SU-DHL-6 (cell line): ENCODE data around the gene ST7.

Source experiments
- H2AFZ ChIP-seq: fragments of 200-600 bp; sonication (generic); 2 replicates; pipeline ENCODE4 v1.6.1; 2014; ENCODE audit warnings: low read depth, mild to moderate bottlenecking, moderate library complexity, mixed read lengths, antibody characterized with exemption, low read length; ENCODE audit not compliant: severe bottlenecking
- H3F3A ChIP-seq: fragments of 200-600 bp; shearing (Covaris generic); 2 replicates; pipeline ENCODE4 v1.6.0; 2016; ENCODE audit warnings: antibody characterized with exemption, mild to moderate bottlenecking; ENCODE audit not compliant: insufficient read depth
- H3K27ac ChIP-seq: fragments of 200-600 bp; sonication (generic); 2 replicates; pipeline ENCODE4 v1.5.1; 2016; ENCODE audit warnings: low read depth, mild to moderate bottlenecking, low read length, moderate library complexity, mixed read lengths
- H3K27me3 ChIP-seq: fragments of 200-600 bp; sonication (generic), shearing (Covaris generic); 2 replicates; pipeline ENCODE4 v1.6.0; 2014; ENCODE audit warnings: mild to moderate bottlenecking, low read length
- H3K36me3 ChIP-seq: fragments of 200-600 bp; sonication (generic); 2 replicates; pipeline ENCODE4 v1.6.1; 2014; ENCODE audit warnings: mild to moderate bottlenecking, low read length, mixed read lengths
- H3K4me2 ChIP-seq: fragments of 300-600, 200-600 bp; shearing (Covaris generic), sonication (generic); 2 replicates; pipeline ENCODE4 v1.6.0; 2014; ENCODE audit warnings: low read length, low read depth, mild to moderate bottlenecking; ENCODE audit not compliant: poor library complexity, severe bottlenecking
- H3K4me3 ChIP-seq: fragments of 200-600 bp; sonication (generic); 2 replicates; pipeline ENCODE4 v1.5.1; 2014; ENCODE audit warnings: antibody characterized with exemption, low read length, mild to moderate bottlenecking, mixed read lengths; ENCODE audit not compliant: insufficient read depth, poor library complexity, severe bottlenecking
- H3K79me2 ChIP-seq: fragments of 200-600 bp; sonication (generic); 2 replicates; pipeline ENCODE4 v1.6.1; 2014; ENCODE audit warnings: mild to moderate bottlenecking, low read length, moderate library complexity; ENCODE audit not compliant: insufficient read depth
- H3K9ac ChIP-seq: fragments of 200-600 bp; sonication (generic); 2 replicates; pipeline ENCODE4 v1.7.0; 2014; ENCODE audit warnings: mild to moderate bottlenecking, low read length
- H3K9me2 ChIP-seq: fragments of 200-600 bp; sonication (generic); replicated peaks from 2 replicates; pipeline ENCODE4 v1.6.1; 2014; ENCODE audit warnings: low read length; ENCODE audit not compliant: insufficient read depth
- H3K9me3 ChIP-seq: fragments of 200-600 bp; sonication (generic); 2 replicates; pipeline ENCODE4 v1.6.1; 2014; ENCODE audit warnings: low read length, mixed read lengths; ENCODE audit not compliant: insufficient read depth
- H4K20me1 ChIP-seq: fragments of 200-600 bp; sonication (generic); 2 replicates; pipeline ENCODE4 v1.6.1; 2014; ENCODE audit warnings: low read depth, mild to moderate bottlenecking, antibody characterized with exemption, low read length, moderate library complexity, mixed read lengths
- CTCF ChIP-seq: fragments of 200-600 bp; sonication (generic); IDR thresholded peaks from one replicate; pipeline ENCODE4 v1.5.1; 2017; ENCODE audit warnings: antibody characterized with exemption, mild to moderate bottlenecking, low read length, moderate library complexity; ENCODE audit not compliant: insufficient read depth, poor library complexity, severe bottlenecking
- EZH2phosphoT487 ChIP-seq: fragments of 200-600 bp; sonication (generic), shearing (Covaris generic); conservative IDR thresholded peaks from 2 replicates; pipeline ENCODE4 v1.6.1; 2018; ENCODE audit warnings: mild to moderate bottlenecking, antibody characterized with exemption, low read length, moderate library complexity, mixed read lengths

Gene ST7

DNA sequence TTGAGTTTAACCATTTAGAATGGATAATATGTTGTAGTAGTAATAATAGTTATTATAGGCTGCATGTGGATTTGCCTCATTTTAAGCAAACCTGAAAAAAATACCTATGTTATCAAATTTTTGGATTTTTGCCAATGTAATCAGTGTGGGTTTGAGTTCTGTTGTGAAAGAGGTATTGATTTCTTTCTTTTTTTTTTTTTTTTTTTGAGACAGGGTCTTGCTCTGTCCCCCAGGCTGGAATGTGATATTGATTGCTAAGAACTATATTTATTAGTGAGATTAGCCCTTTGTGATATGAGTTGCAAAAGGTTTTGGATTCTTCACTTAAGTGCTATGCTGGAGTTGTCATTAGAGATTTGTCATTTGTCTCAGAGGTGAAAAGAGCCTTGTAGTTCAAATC is 124.4 kb downstream of the ST7 start:
- no peak overlapping the region for H3K4me3 ChIP-seq
- TF ChIP-seq CTCF (no peak), EZH2phosphoT487 (no peak)
- no peaks in the 10 kb centered on the region; the same call in 1 of the 2 replicates for H3K9me3 ChIP-seq
- H3K4me2 ChIP-seq: no peak overlapping the region
- H4K20me1 ChIP-seq: no peaks in the 10 kb centered on the region
- no peaks in the 10 kb centered on the region for H3F3A ChIP-seq
- no peak overlapping the region for H2AFZ ChIP-seq
- no peaks in the 10 kb centered on the region for H3K9me2 ChIP-seq
- no peaks in the 10 kb centered on the region for H3K36me3 ChIP-seq
- no peaks in the 10 kb centered on the region for H3K79me2 ChIP-seq
- H3K27ac ChIP-seq: no peak overlapping the region
- H3K9ac ChIP-seq: no peak overlapping the region
- H3K27me3 ChIP-seq: no peaks in the 10 kb centered on the region

- no peaks in the 10 kb centered on the region for H3K9me2 ChIP-seq
- no peak overlapping the region for H3K27ac ChIP-seq
- no peaks in the 10 kb centered on the region for H3K79me2 ChIP-seq
- H3F3A ChIP-seq: no peaks in the 10 kb centered on the region
- H3K4me3 ChIP-seq: no peak overlapping the region
- no peaks in the 10 kb centered on the region for H3K27me3 ChIP-seq
- no peaks in the 10 kb centered on the region for H3K36me3 ChIP-seq
- H4K20me1 ChIP-seq: no peaks in the 10 kb centered on the region
- TF ChIP-seq EZH2phosphoT487: no peak
- no peak for TF ChIP-seq CTCF
- H2AFZ ChIP-seq: no peak overlapping the region
- no peak overlapping the region for H3K4me2 ChIP-seq
- no peaks in the 10 kb centered on the region for H3K9me3 ChIP-seq
- H3K9ac ChIP-seq: no peak overlapping the region
These were observed 129.3 kb downstream of the ST7 start for GRCh38 chr7:117082647-117083046.

GRCh38 chr7:117083648-117084047 is 130.3 kb downstream of the ST7 start:
- Histone ChIP-seq H3K4me3 (no peak overlapping the region), H3K9me3 (no peaks in the 10 kb centered on the region), H4K20me1 (no peaks in the 10 kb centered on the region), H3K36me3 (no peaks in the 10 kb centered on the region), H3K4me2 (no peak overlapping the region), H3K27ac (no peak overlapping the region), H3K79me2 (no peaks in the 10 kb centered on the region), H3K27me3 (no peaks in the 10 kb centered on the region), H2AFZ (no peak overlapping the region), H3K9me2 (no peaks in the 10 kb centered on the region), H3K9ac (no peak overlapping the region), H3F3A (no peaks in the 10 kb centered on the region)
- no peak for TF ChIP-seq EZH2phosphoT487
- no peak for TF ChIP-seq CTCF

GRCh38 chr7:117084286-117084685 is 131.0 kb downstream of the ST7 start:
- Histone ChIP-seq H3K9ac (no peak overlapping the region), H3K27ac (no peak overlapping the region), H3K36me3 (no peaks in the 10 kb centered on the region), H4K20me1 (no peaks in the 10 kb centered on the region), H3K79me2 (no peaks in the 10 kb centered on the region), H3K4me2 (no peak overlapping the region), H3F3A (no peaks in the 10 kb centered on the region), H3K9me2 (no peaks in the 10 kb centered on the region), H3K27me3 (no peaks in the 10 kb centered on the region), H3K9me3 (no peaks in the 10 kb centered on the region), H2AFZ (no peak overlapping the region), H3K4me3 (no peak overlapping the region)
- TF ChIP-seq EZH2phosphoT487: no peak
- TF ChIP-seq CTCF: no peak
